GM12878 (cell line): ENCODE data around the gene PDE11A. TPM values are rescaled to one million over a fixed set of nuclear protein-coding genes. Genes with fewer than 3 reads are reported as not detected.

Source experiments
- ATAC-seq: fragments of 200-7000 bp; cut with Tn5 transposase; 3 replicates; pipeline ENCODE4 v1.9.1; 2020; ENCODE audit warnings: mild to moderate bottlenecking, moderate library complexity
- BruUV-seq: library from RNA; stranded (reverse); fragments of 400-500 nt; replicated peaks from 2 replicates; lab custom pipeline; 2021; lab: Mats Ljungman, UMichigan
- CTCF ChIA-PET: fragments of 300-600 bp; sonication (Branson Sonifier 250); formaldehyde crosslinking; extraction: SDS; loops from one replicate; lab custom pipeline; 2021; ENCODE audit warnings: inconsistent platforms; lab: Yijun Ruan, JAX
- POLR2A ChIA-PET: fragments of 350-600 bp; formaldehyde crosslinking; extraction: SDS; loops from one replicate; lab custom pipeline; 2021; ENCODE audit warnings: inconsistent platforms; lab: Charles Lee
- RAD21 ChIA-PET: fragments of 300-600 bp; sonication (Branson Sonifier 250); formaldehyde crosslinking; loops from one replicate; lab custom pipeline; 2023; ENCODE audit warnings: antibody characterized with exemption; ENCODE audit not compliant: unreplicated experiment; lab: Charles Lee
- SMC1A ChIA-PET: fragments of 300-600 bp; sonication (Branson Sonifier 250); formaldehyde crosslinking; loops from one replicate; lab custom pipeline; 2023; ENCODE audit not compliant: unreplicated experiment, uncharacterized antibody; lab: Charles Lee
- DNase-seq: peaks from one replicate; pipeline ENCODE4 v3.0.0-alpha.2; 2011; ENCODE audit warnings: low read depth, low spot score
- FAIRE-seq: peaks from 3 replicates; lab custom pipeline; 2011; peaks lifted over from hg19 to GRCh38; lab: Jason Lieb, UNC
- H2AFZ ChIP-seq: 2 replicates; pipeline ENCODE4 v1.6.0; 2011; ENCODE audit warnings: low read depth, low read length, control low read depth; ENCODE audit not compliant: control insufficient read depth
- H3K27ac ChIP-seq: 2 replicates; pipeline ENCODE4 v1.5.1; 2011; ENCODE audit warnings: control low read depth; ENCODE audit not compliant: control insufficient read depth, insufficient read depth
- H3K27me3 ChIP-seq, 2 experiments: replicated peaks in 1 of 2; 2 replicates each; pipeline versions ENCODE4 v1.6.0 to v1.6.1; 2011; ENCODE audit warnings: low read length in 1 of 2; ENCODE audit not compliant: control insufficient read depth in 2 of 2, insufficient read depth in 2 of 2
- H3K36me3 ChIP-seq, 2 experiments: 2 replicates each; pipeline ENCODE4 v1.5.1; 2011; ENCODE audit warnings: low read length in 1 of 2; ENCODE audit not compliant: control insufficient read depth in 2 of 2, insufficient read depth in 2 of 2
- H3K4me1 ChIP-seq: 2 replicates; pipeline ENCODE4 v1.6.1; 2011; ENCODE audit warnings: mild to moderate bottlenecking, low read length, moderate library complexity, mixed read lengths; ENCODE audit not compliant: control insufficient read depth, insufficient read depth
- H3K4me2 ChIP-seq: 2 replicates; pipeline ENCODE4 v1.6.0; 2011; ENCODE audit warnings: control low read depth; ENCODE audit not compliant: control insufficient read depth, insufficient read depth
- H3K4me3 ChIP-seq: fragments of 200-600 bp; sonication (generic); 2 replicates; pipeline ENCODE4 v1.5.1; 2016
- H3K79me2 ChIP-seq: 2 replicates; pipeline ENCODE4 v1.6.0; 2011; ENCODE audit warnings: low read length; ENCODE audit not compliant: control insufficient read depth, insufficient read depth
- H3K9ac ChIP-seq: 2 replicates; pipeline ENCODE4 v1.8.0; 2011; ENCODE audit warnings: low read length, control low read depth, mixed read lengths; ENCODE audit not compliant: control insufficient read depth, insufficient read depth
- H3K9me3 ChIP-seq: replicated peaks from 3 replicates; pipeline ENCODE4 v1.5.1; 2011; ENCODE audit warnings: mild to moderate bottlenecking, low read length; ENCODE audit not compliant: control insufficient read depth, insufficient read depth
- H4K20me1 ChIP-seq: 2 replicates; pipeline ENCODE4 v1.6.0; 2011; ENCODE audit not compliant: control insufficient read depth, insufficient read depth
- ASH2L ChIP-seq: fragments of 300-600, 200-600 bp; sonication (generic); IDR thresholded peaks from 2 replicates; pipeline ENCODE4 v1.6.1; 2017; ENCODE audit warnings: low read depth, mild to moderate bottlenecking, borderline replicate concordance
- ATF2 ChIP-seq: IDR thresholded peaks from 2 replicates; pipeline ENCODE4 v1.6.1; 2012; ENCODE audit warnings: low read length, inconsistent platforms
- BMI1 ChIP-seq: fragments of 450-650 bp; IDR thresholded peaks from 2 replicates; pipeline ENCODE4 v1.6.1; 2016; ENCODE audit warnings: mild to moderate bottlenecking, moderate library complexity, borderline replicate concordance
- CREM ChIP-seq: IDR thresholded peaks from 2 replicates; pipeline ENCODE4 v1.6.1; 2014; ENCODE audit warnings: antibody characterized with exemption, low read depth
- ETV6 ChIP-seq, 2 experiments: fragments of 450-650 bp in 1 of 2; IDR thresholded peaks in 1 of 2; conservative IDR thresholded peaks in 1 of 2; 2 replicates each; pipeline ENCODE4 v1.6.1; 2014; ENCODE audit warnings: antibody characterized with exemption in 1 of 2, borderline replicate concordance in 1 of 2, low read depth in 1 of 2, mild to moderate bottlenecking in 1 of 2, moderate library complexity in 1 of 2
- MTA3 ChIP-seq: IDR thresholded peaks from 2 replicates; pipeline ENCODE4 v1.6.1; 2012; ENCODE audit warnings: low read length, inconsistent platforms, borderline replicate concordance
- MXI1 ChIP-seq: fragments of 150-350 bp; IDR thresholded peaks from 2 replicates; pipeline ENCODE4 v1.6.1; 2011; ENCODE audit warnings: low read depth, mild to moderate bottlenecking, inconsistent platforms, low read length, improper control_type of control experiment
- MYB ChIP-seq: fragments of 150-350 bp; IDR thresholded peaks from 2 replicates; pipeline ENCODE4 v1.6.1; 2014; ENCODE audit warnings: mild to moderate bottlenecking, low read depth, low read length, borderline replicate concordance
- NFYA ChIP-seq: IDR thresholded peaks from 2 replicates; pipeline ENCODE4 v1.6.1; 2011; ENCODE audit warnings: low read depth, mild to moderate bottlenecking, low read length, improper control_type of control experiment, borderline replicate concordance
- POLR2AphosphoS5 ChIP-seq: IDR thresholded peaks from 2 replicates; pipeline ENCODE4 v1.6.1; 2011; ENCODE audit warnings: mild to moderate bottlenecking, low read length, inconsistent platforms
- SREBF2 ChIP-seq: IDR thresholded peaks from 2 replicates; pipeline ENCODE4 v1.6.1; 2012; ENCODE audit warnings: mild to moderate bottlenecking, low read length
- SUPT20H ChIP-seq: IDR thresholded peaks from 2 replicates; pipeline ENCODE4 v1.6.1; 2011; ENCODE audit warnings: low read depth, mild to moderate bottlenecking, low read length, moderate library complexity, borderline replicate concordance; ENCODE audit not compliant: control insufficient read depth
- TCF3 ChIP-seq: IDR thresholded peaks from 2 replicates; pipeline ENCODE4 v1.6.1; 2012; ENCODE audit warnings: low read depth, mild to moderate bottlenecking, low read length, borderline replicate concordance; ENCODE audit not compliant: insufficient read depth
- WGBS: methylation state at CpG from one replicate; pipeline ENCODE4 v1.1.6; 2016; ENCODE audit warnings: low lambda C conversion rate; ENCODE audit not compliant: insufficient replicate concordance, insufficient coverage; ENCODE audit errors: missing lambda C conversion rate; 5-methylcytosine and 5-hydroxymethylcytosine counted together
- in situ Hi-C: fragments of 300-500 bp; cut with MboI; formaldehyde crosslinking; loops from 9 replicates; pipeline ENCODE4 v1.14.3; 2018; ENCODE audit warnings: mixed read lengths
- intact Hi-C: fragments of 100-400 bp; cut with micrococcal nuclease; formaldehyde crosslinking; loops from one replicate; pipeline ENCODE4 v1.14.2; 2022; ENCODE audit not compliant: unreplicated experiment
- polyA plus RNA-seq, 11 experiments: library from polyadenylated mRNA; depleted of rRNA in 4 of 11; unstranded in 6 of 11; stranded (reverse) in 5 of 11; fragments of >200 nt; fragmentation: Nextera tagmentation in 4 of 11; fragmentation: Illumina TruSeq in 1 of 11; extraction: Ambion mirVana in 4 of 11; extraction: Trizol in 1 of 11; gene quantifications; 1 replicate in 1 of 11; 2 replicates in 10 of 11; pipeline versions ENCODE4 v1.2.1 to v1.2.3, GENCODE V29; 2011 to 2016; ENCODE audit warnings: inconsistent platforms in 2 of 11, missing spikeins in 2 of 11, low read depth in 1 of 11
- total RNA-seq, 4 experiments: library from RNA; depleted of rRNA in 3 of 4; stranded (reverse); fragments of >200 nt in 3 of 4; fragmentation: Illumina TruSeq in 1 of 4; extraction: Trizol in 1 of 4; gene quantifications; 2 replicates each; pipeline versions ENCODE4 v1.2.1 to v1.2.3, GENCODE V29; 2013 to 2021
- TF ChIP-seq, protein P1 (sequence below): fragments of 150-350 bp; IDR thresholded peaks from 2 replicates; pipeline ENCODE4 v1.6.1; 2014; ENCODE audit warnings: mild to moderate bottlenecking, low read depth, low read length

Gene PDE11A
- total and polyA plus RNA-seq, 10 of the 15 experiments (the other 5 are each of a cell fraction or from before 2014, with no cell fraction given), result 0.01 to 0.17 (median 0.06) TPM; not detected in 5

DNA sequence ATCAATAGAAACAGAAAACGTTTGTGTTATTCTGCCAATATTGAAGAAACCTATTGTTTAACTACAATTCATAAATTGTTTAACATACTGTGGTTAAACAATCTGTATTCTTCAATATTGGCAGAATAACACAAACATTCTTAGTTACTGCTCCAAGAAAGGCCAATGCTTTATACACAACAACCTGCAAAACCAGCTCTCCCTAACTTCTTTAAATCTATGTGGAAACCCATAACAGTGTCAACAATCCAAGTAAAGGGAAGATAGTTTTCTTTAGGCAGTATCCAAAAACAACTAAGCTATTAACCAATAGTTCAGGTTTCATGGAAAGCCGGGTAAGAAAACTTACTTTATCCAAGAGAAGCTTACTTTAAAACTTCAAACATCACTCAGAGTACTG lies 33.5 kb upstream of the PDE11A start:
- Histone ChIP-seq H3K4me3 (no peak overlapping the region), H2AFZ (no peak overlapping the region), H3K4me1 (no peaks in the 10 kb centered on the region), H3K9me3 (no peaks in the 10 kb centered on the region), H4K20me1 (no peaks in the 10 kb centered on the region), H3K9ac (no peak overlapping the region), H3K27ac (no peak overlapping the region), H3K27me3 (no peaks in the 10 kb centered on the region; a peak in 1 of 4 replicates), H3K36me3 (no peaks in the 10 kb centered on the region), H3K79me2 (no peaks in the 10 kb centered on the region), H3K4me2 (no peak overlapping the region)
- CTCF ChIA-PET, result interaction anchor here (0.6 to 1.2 kb wide), 4 partner anchors 9 to 313 kb away, joined by 3 to 6 read pairs (median 4); no protein-coding TSS in a partner anchor
- SMC1A ChIA-PET, result no interaction called here
- intact Hi-C loops (no loop called here), in situ Hi-C loops (no loop called here)
- RAD21 ChIA-PET, result no interaction called here
- TF ChIP-seq CREM (no peak), ASH2L (no peak), MYB (no peak), TCF3 (no peak), BMI1 (no peak), POLR2AphosphoS5 (no peak), ETV6 (conservative IDR thresholded peaks at IDR 0.05 in 1 of 2, IDR thresholded peaks at IDR 0.05 in 1 of 2; ENCODE audit: borderline replicate concordance in 1 of 2, low read depth in 1 of 2) (no peak), MXI1 (no peak), SREBF2 (no peak), ATF2 (no peak), NFYA (no peak), SUPT20H (no peak), MTA3 (no peak)
- TF ChIP-seq, protein P1, sequence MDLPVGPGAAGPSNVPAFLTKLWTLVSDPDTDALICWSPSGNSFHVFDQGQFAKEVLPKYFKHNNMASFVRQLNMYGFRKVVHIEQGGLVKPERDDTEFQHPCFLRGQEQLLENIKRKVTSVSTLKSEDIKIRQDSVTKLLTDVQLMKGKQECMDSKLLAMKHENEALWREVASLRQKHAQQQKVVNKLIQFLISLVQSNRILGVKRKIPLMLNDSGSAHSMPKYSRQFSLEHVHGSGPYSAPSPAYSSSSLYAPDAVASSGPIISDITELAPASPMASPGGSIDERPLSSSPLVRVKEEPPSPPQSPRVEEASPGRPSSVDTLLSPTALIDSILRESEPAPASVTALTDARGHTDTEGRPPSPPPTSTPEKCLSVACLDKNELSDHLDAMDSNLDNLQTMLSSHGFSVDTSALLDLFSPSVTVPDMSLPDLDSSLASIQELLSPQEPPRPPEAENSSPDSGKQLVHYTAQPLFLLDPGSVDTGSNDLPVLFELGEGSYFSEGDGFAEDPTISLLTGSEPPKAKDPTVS, result no peak
- DNase-seq, result no peak
- no TSS peak for BruUV-seq
- no peak for ATAC-seq
- POLR2A ChIA-PET, result no interaction called here
- no peak for FAIRE-seq
- 37% methylated on average over 2 of the region's 2 CpGs for WGBS
